CD4-positive, alpha-beta memory T cell (primary cell): ENCODE data around the gene PTCH1. TPM values are rescaled to one million over a fixed set of nuclear protein-coding genes. Genes with fewer than 3 reads are reported as not detected.

ENCODE experiments used
- CTCF ChIA-PET: fragments of 350-600 bp; sonication (Branson Sonifier 250); formaldehyde crosslinking; loops from one replicate; lab custom pipeline; 2021; ENCODE audit warnings: inconsistent platforms; ENCODE audit not compliant: partially characterized antibody; lab: Charles Lee
- POLR2A ChIA-PET: fragments of 350-600 bp; sonication (Branson Sonifier 250); formaldehyde crosslinking; loops from one replicate; lab custom pipeline; 2021; ENCODE audit not compliant: partially characterized antibody; lab: Charles Lee
- DNase-seq, 5 donors: peaks; one replicate each; pipeline versions ENCODE4 v3.0.0 to v3.0.0-alpha.2; 2020 to 2022; ENCODE audit warnings: mixed read lengths in 1 of 5
- H3K27ac ChIP-seq: one replicate; pipeline ENCODE4 v1.7.0; 2013; ENCODE audit warnings: low read depth, low read length
- H3K27me3 ChIP-seq: 2 replicates; pipeline ENCODE4 v1.7.0; 2013; ENCODE audit warnings: mild to moderate bottlenecking, low read length, moderate library complexity; ENCODE audit not compliant: insufficient read depth
- H3K36me3 ChIP-seq: 2 replicates; pipeline ENCODE4 v1.7.0; 2013; ENCODE audit warnings: mild to moderate bottlenecking, low read length, moderate library complexity; ENCODE audit not compliant: insufficient read depth
- H3K4me1 ChIP-seq: 2 replicates; pipeline ENCODE4 v1.7.0; 2013; ENCODE audit warnings: mild to moderate bottlenecking, low read length, moderate library complexity; ENCODE audit not compliant: insufficient read depth
- H3K4me3 ChIP-seq, 2 donors: one replicate each; pipeline ENCODE4 v1.7.0; 2013; ENCODE audit warnings: low read length in 2 of 2, mild to moderate bottlenecking in 1 of 2
- H3K9me3 ChIP-seq, 2 donors: one replicate each; pipeline ENCODE4 v1.7.0; 2013; ENCODE audit warnings: low read length in 2 of 2, control low read depth in 1 of 2; ENCODE audit not compliant: control insufficient read depth in 1 of 2
- H3K27ac Mint-ChIP-seq, 7 donors: one replicate each; pipeline ENCODE4 v1.8.0; 2020 to 2021; ENCODE audit warnings: mixed read lengths in 7 of 7, mild to moderate bottlenecking in 6 of 7, inconsistent platforms in 3 of 7, moderate library complexity in 3 of 7
- H3K27me3 Mint-ChIP-seq, 2 donors: one replicate each; pipeline ENCODE4 v1.8.0; 2020 to 2021; ENCODE audit warnings: mixed read lengths in 2 of 2
- H3K36me3 Mint-ChIP-seq, 2 donors: one replicate each; pipeline ENCODE4 v1.8.0; 2020 to 2021; ENCODE audit warnings: mixed read lengths in 2 of 2, inconsistent platforms in 1 of 2, mild to moderate bottlenecking in 1 of 2
- H3K4me1 Mint-ChIP-seq, 4 donors: one replicate each; pipeline ENCODE4 v1.8.0; 2020 to 2021; ENCODE audit warnings: mixed read lengths in 4 of 4, mild to moderate bottlenecking in 1 of 4
- H3K4me3 Mint-ChIP-seq, 8 donors: one replicate each; pipeline ENCODE4 v1.8.0; 2020 to 2021; ENCODE audit warnings: mixed read lengths in 8 of 8, mild to moderate bottlenecking in 7 of 8, moderate library complexity in 6 of 8, inconsistent platforms in 3 of 8
- H3K9me3 Mint-ChIP-seq, 8 donors: one replicate each; pipeline ENCODE4 v1.8.0; 2020 to 2021; ENCODE audit warnings: mixed read lengths in 8 of 8, mild to moderate bottlenecking in 5 of 8, inconsistent platforms in 3 of 8, moderate library complexity in 1 of 8
- intact Hi-C: fragments of 100-400 bp; cut with micrococcal nuclease; formaldehyde crosslinking; loops from one replicate; pipeline ENCODE4 v1.15.1; 2023
- polyA plus RNA-seq, 2 donors: library from polyadenylated mRNA; unstranded; fragments of 300-500 nt; fragmentation: Illumina TruSeq; gene quantifications; one replicate each; pipeline ENCODE4 v1.2.3, GENCODE V29; 2021
- total RNA-seq, 2 experiments: library from RNA; stranded (reverse); gene quantifications; one replicate each; pipeline ENCODE4 v1.2.3, GENCODE V29; 2021

The PTCH1 gene
- total and polyA plus RNA-seq, 4 experiments from 2014 or later: 2.7 to 23.0 (median 16.2) TPM

- POLR2A ChIA-PET: no interaction called here
- intact Hi-C loops: no loop called here
- H3K27me3 ChIP-seq: no peaks in the 10 kb centered on the region
Measured at GRCh38 chr9:95517559-95518425, 1.0 kb upstream of the PTCH1 start.

GRCh38 chr9:95516221-95516733, 494 bp downstream of the PTCH1 start:
- H3K36me3 Mint-ChIP-seq: peaks cover 0 to 4% of the 10 kb centered on the region in 2 donors
- Histone ChIP-seq H3K4me1 (peaks cover 21% of the 10 kb centered on the region), H3K27me3 (no peaks in the 10 kb centered on the region), H3K36me3 (no peaks in the 10 kb centered on the region), H3K4me3 (peak overlapping the region; percentile 34 to 57), H3K27ac (no peak overlapping the region), H3K9me3 (no peaks in the 10 kb centered on the region)
- ChIA-PET CTCF (interaction anchor here (1.2 kb wide), 1 partner anchor 9 kb away, joined by 3 read pairs; no protein-coding TSS in a partner anchor), POLR2A (interaction anchor here (1.6 kb wide), 1 partner anchor 10 kb away, joined by 10 read pairs; no protein-coding TSS in a partner anchor)
- peak overlapping the region; percentile 91 to 99 (median 96) for H3K4me3 Mint-ChIP-seq
- H3K9me3 Mint-ChIP-seq: peaks cover 0 to 16% (median 8%) of the 10 kb centered on the region in 8 donors
- H3K4me1 Mint-ChIP-seq: peaks cover 14 to 48% (median 26%) of the 10 kb centered on the region in 4 donors
- peak overlapping the region; percentile 49 to 92 (median 79) for H3K27ac Mint-ChIP-seq
- peak in 2 of 5 donors; percentile 5 to 9 for DNase-seq
- H3K27me3 Mint-ChIP-seq: peaks cover 10 to 12% of the 10 kb centered on the region in 2 donors
- intact Hi-C loops: no loop called here

More at GRCh38 chr9:95517559-95518425, 1.0 kb upstream of the PTCH1 start:
- H3K27ac ChIP-seq: no peak overlapping the region
- no peak for DNase-seq
- CTCF ChIA-PET: no interaction called here
- Mint-ChIP-seq H3K4me3 (peak overlapping the region; percentile 28 to 99 (median 61)), H3K27ac (peak overlapping the region in 1 of 7 donors; percentile 61), H3K9me3 (peaks cover 0 to 16% (median 8%) of the 10 kb centered on the region in 8 donors), H3K27me3 (peaks cover 12 to 13% of the 10 kb centered on the region in 2 donors), H3K36me3 (peaks cover 0 to 2% of the 10 kb centered on the region in 2 donors), H3K4me1 (peaks cover 7 to 34% (median 15%) of the 10 kb centered on the region in 4 donors)
- H3K36me3 ChIP-seq: no peaks in the 10 kb centered on the region
- H3K4me1 ChIP-seq: peaks cover 16% of the 10 kb centered on the region
- H3K9me3 ChIP-seq: no peaks in the 10 kb centered on the region
- H3K4me3 ChIP-seq: no peak overlapping the region

- Histone ChIP-seq H3K36me3 (no peaks in the 10 kb centered on the region), H3K27ac (no peak overlapping the region), H3K27me3 (no peaks in the 10 kb centered on the region), H3K4me3 (peak overlapping the region in 1 of 2 donors; percentile 46), H3K4me1 (peaks cover 23% of the 10 kb centered on the region), H3K9me3 (no peaks in the 10 kb centered on the region)
- H3K9me3 Mint-ChIP-seq: peaks cover 0 to 15% (median 7%) of the 10 kb centered on the region in 8 donors
- peak overlapping the region in 2 of 7 donors; percentile 21 to 96 for H3K27ac Mint-ChIP-seq
- H3K36me3 Mint-ChIP-seq: peaks cover 0 to 5% of the 10 kb centered on the region in 2 donors
- ChIA-PET POLR2A (interaction anchor here (1.4 to 1.6 kb wide), 2 partner anchors 9 to 21 kb away, joined by 3 to 10 read pairs; no protein-coding TSS in a partner anchor), CTCF (interaction anchor here (0.5 to 1.2 kb wide), 2 partner anchors 8 to 67 kb away, joined by 3 read pairs; no protein-coding TSS in a partner anchor)
- peaks cover 7 to 13% of the 10 kb centered on the region in 2 donors for H3K27me3 Mint-ChIP-seq
- peak overlapping the region; percentile 39 to 73 (median 60) for H3K4me3 Mint-ChIP-seq
- intact Hi-C loops: no loop called here
- DNase-seq: peak; percentile 30 to 54 (median 33)
- peaks cover 16 to 50% (median 28%) of the 10 kb centered on the region in 4 donors for H3K4me1 Mint-ChIP-seq
Measured at GRCh38 chr9:95515272-95516113, 1.3 kb downstream of the PTCH1 start.

- Histone ChIP-seq H3K27ac (no peak overlapping the region), H3K36me3 (no peaks in the 10 kb centered on the region), H3K9me3 (no peaks in the 10 kb centered on the region), H3K4me3 (no peak overlapping the region), H3K27me3 (peaks cover 4% of the 10 kb centered on the region), H3K4me1 (peaks cover 35% of the 10 kb centered on the region)
- intact Hi-C loops: loop anchor here (5.0 kb wide), 1 partner anchor 903 kb away; the partner anchor contains the start of gene ZNF367
- CTCF ChIA-PET: interaction anchor here (0.5 to 1.6 kb wide), 3 partner anchors 22 to 373 kb away, joined by 3 read pairs; no protein-coding TSS in a partner anchor
- Mint-ChIP-seq H3K27ac (peak overlapping the region in 3 of 7 donors; percentile 17 to 96 (median 19)), H3K9me3 (peaks cover 0 to 7% (median 1%) of the 10 kb centered on the region in 8 donors), H3K36me3 (peaks cover 0 to 12% of the 10 kb centered on the region in 2 donors), H3K27me3 (peaks cover 7 to 14% of the 10 kb centered on the region in 2 donors), H3K4me1 (peaks cover 19 to 61% (median 36%) of the 10 kb centered on the region in 4 donors), H3K4me3 (peak overlapping the region in 5 of 8 donors; percentile 12 to 67 (median 35))
- DNase-seq: no peak
- POLR2A ChIA-PET: interaction anchor here (1.2 to 1.4 kb wide), 2 partner anchors 20 to 362 kb away, joined by 3 to 5 read pairs; no protein-coding TSS in a partner anchor
Measured at GRCh38 chr9:95514342-95514741, 2.4 kb downstream of the PTCH1 start.

GRCh38 chr9:95513711-95514110, 3.1 kb downstream of the PTCH1 start:
- no peaks in the 10 kb centered on the region for H3K9me3 ChIP-seq
- ChIA-PET POLR2A (interaction anchor here (0.6 to 1.4 kb wide), 3 partner anchors 19 to 383 kb away, joined by 3 to 5 read pairs (median 3); no protein-coding TSS in a partner anchor), CTCF (interaction anchor here (1.1 to 1.6 kb wide), 2 partner anchors 21 to 39 kb away, joined by 3 read pairs; no protein-coding TSS in a partner anchor)
- Mint-ChIP-seq H3K9me3 (peaks cover 0 to 3% (median under 1%) of the 10 kb centered on the region in 8 donors), H3K27ac (peak overlapping the region in 1 of 7 donors; percentile 96), H3K27me3 (peaks cover 9 to 14% of the 10 kb centered on the region in 2 donors), H3K4me3 (peak overlapping the region in 2 of 8 donors; percentile 17 to 67), H3K36me3 (peaks cover 0 to 17% of the 10 kb centered on the region in 2 donors), H3K4me1 (peaks cover 20 to 66% (median 37%) of the 10 kb centered on the region in 4 donors)
- intact Hi-C loops: loop anchor here (5.0 kb wide), 1 partner anchor 904 kb away; the partner anchor contains the start of gene ZNF367
- no peak overlapping the region for H3K4me3 ChIP-seq
- no peak overlapping the region for H3K27ac ChIP-seq
- peaks cover 37% of the 10 kb centered on the region for H3K4me1 ChIP-seq
- H3K27me3 ChIP-seq: peaks cover 4% of the 10 kb centered on the region
- H3K36me3 ChIP-seq: no peaks in the 10 kb centered on the region
- DNase-seq: no peak

GRCh38 chr9:95512709-95513095, 4.1 kb downstream of the PTCH1 start:
- ChIA-PET POLR2A (interaction anchor here (1.6 kb wide), 1 partner anchor 18 kb away, joined by 7 read pairs; no protein-coding TSS in a partner anchor), CTCF (no interaction called here)
- H3K9me3 ChIP-seq: no peaks in the 10 kb centered on the region
- H3K27ac ChIP-seq: no peak overlapping the region
- DNase-seq: no peak
- Mint-ChIP-seq H3K9me3 (peaks cover 0 to 5% (median 0%) of the 10 kb centered on the region in 8 donors), H3K27me3 (peaks cover 11 to 16% of the 10 kb centered on the region in 2 donors), H3K4me3 (peak overlapping the region in 7 of 8 donors; percentile 40 to 89 (median 55)), H3K27ac (peak overlapping the region in 3 of 7 donors; percentile 24 to 96 (median 88)), H3K4me1 (peaks cover 22 to 70% (median 38%) of the 10 kb centered on the region in 4 donors), H3K36me3 (peaks cover 0 to 19% of the 10 kb centered on the region in 2 donors)
- H3K4me1 ChIP-seq: peaks cover 37% of the 10 kb centered on the region
- intact Hi-C loops: loop anchor here (5.0 kb wide), 1 partner anchor 905 kb away; the partner anchor contains the start of gene ZNF367
- H3K4me3 ChIP-seq: no peak overlapping the region
- H3K27me3 ChIP-seq: peaks cover 4% of the 10 kb centered on the region
- no peaks in the 10 kb centered on the region for H3K36me3 ChIP-seq
